Stimulated activated CD8-positive, alpha-beta memory T cell treated with anti-CD3 and anti-CD28 coated beads, Interleukin-12 subunit alpha, Interleukin-12 subunit beta, amount 100 ng/mL, for 24 hours (primary cell): ENCODE data around the gene ISG20L2.

Source experiments
- DNase-seq: peaks from one replicate; pipeline ENCODE4 v3.0.0-alpha.2; 2020; ENCODE audit errors: extremely low read depth

ISG20L2 gene

DNA sequence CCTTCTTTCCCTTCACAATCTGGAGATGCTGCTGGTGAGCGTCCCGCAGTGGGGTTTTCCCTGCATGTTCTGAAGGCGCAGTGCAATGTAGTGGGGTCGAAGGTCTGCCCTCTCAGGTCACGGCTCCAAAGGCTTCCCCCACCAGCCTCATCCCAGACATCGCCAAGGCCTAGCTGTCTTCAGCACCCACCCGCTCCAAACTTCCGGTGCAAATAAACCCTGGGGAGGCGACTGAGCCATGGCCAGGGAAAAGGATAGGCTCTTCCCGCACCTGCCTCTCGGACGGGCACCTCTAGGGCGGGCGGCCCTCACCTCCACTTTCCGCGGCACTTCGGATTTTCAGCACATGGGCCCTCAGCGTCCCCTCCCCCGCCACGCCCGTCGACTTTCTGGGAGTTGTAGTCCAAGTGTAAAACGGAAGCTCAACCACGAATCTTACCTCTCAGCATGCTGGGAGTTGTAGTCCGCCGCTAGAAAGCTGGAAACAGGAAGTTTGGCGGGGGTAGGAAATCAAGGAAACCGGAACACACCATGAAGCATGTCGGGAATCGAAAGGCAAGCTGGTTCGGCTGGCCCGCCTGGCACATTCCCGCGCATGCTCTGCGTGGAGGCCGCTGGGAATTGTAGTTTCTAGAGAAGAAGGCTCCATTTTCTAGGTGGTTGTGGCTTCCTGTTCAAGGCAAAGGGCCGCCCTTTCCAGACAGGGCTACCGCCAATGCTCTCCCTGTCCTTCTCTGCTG, 12.3 kb upstream of the ISG20L2 start, which contains the start of gene MRPL24:
Gene MRPL24, minus strand, starts transcription at position 348 of the 740 bp plus-strand sequence. CDS start 2,384 bp downstream, outside the sequence.
- peak; percentile 84 for DNase-seq

DNA sequence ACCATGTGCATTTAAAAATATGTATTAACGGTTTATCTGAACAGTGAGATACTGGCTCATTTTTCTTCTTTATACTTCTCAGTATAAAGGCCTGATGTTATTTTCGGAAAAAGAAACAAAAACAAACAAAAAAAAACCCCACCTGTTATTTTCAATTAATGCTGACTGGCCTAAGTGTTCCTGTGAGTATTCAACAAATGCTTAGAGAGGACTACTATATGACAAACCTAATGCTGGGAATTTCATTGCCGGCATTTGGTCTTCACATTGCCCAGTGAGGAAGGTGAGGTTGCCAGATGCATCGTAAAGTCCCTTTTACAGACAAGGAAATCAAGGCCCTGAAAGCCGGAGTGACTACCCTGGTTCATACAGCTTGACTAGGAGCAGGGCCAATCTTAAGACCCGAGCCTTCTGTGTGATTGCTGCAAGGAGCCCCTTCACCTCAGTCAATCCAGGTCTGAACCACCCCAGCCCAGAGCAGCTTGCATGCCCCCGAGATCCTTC, 11.7 kb upstream of the ISG20L2 start:
- no peak for DNase-seq

GRCh38 chr1:156738916-156739315, 10.3 kb upstream of the ISG20L2 start:
- DNase-seq: no peak

- DNase-seq: no peak
Measured at GRCh38 chr1:156738407-156738806, 9.8 kb upstream of the ISG20L2 start.

DNA sequence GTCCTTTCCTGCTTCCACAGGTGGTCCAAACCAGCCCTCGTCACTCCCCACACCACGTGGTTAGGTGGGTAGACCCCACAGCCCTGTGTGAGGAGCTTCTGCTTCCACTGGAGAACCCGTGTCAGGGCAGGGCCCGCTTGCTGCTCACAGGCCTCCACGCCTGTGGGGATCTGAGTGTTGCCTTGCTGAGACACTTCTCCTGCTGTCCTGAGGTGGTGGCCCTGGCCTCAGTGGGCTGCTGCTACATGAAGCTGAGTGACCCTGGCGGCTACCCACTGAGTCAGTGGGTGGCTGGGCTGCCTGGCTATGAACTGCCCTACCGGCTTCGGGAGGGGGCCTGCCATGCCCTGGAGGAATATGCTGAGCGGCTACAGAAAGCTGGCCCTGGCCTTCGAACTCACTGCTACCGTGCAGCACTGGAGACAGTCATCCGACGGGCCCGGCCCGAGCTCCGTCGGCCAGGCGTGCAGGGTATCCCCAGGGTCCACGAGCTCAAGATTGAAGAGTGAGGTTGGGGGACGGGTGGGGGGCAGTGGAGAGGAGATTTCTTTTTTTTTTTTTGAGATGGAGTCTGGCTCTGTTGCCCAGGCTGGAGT, 5.5 kb upstream of the ISG20L2 start:
- no peak for DNase-seq

- peak; percentile 59 for DNase-seq
Measured at GRCh38 chr1:156727926-156728598, 504 bp downstream of the ISG20L2 start, which contains the start of gene METTL25B. Gene METTL25B (plus strand): TSS chr1:156728469. CDS start chr1:156729105, 636 bp downstream.

DNA sequence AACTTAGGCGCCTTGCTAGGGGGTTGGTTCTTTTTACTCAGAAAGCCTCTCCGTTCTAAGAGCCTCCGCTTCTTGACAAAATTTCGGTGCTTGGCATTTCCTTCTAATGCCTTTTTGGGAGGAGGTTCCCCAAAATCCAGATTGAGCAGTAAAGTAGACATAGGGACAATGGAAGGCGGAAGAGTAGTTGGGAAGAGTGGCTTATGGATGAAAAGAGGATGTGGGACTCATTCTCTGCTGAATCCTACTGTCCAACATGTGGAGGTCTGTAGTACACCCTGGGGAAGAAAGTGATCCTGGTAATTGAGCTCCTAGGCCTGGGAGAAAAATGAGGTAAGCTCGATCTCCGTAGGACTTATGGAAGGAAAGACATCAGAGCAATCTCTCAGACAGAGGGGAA, 1.1 kb downstream of the ISG20L2 start:
- DNase-seq: no peak

DNA sequence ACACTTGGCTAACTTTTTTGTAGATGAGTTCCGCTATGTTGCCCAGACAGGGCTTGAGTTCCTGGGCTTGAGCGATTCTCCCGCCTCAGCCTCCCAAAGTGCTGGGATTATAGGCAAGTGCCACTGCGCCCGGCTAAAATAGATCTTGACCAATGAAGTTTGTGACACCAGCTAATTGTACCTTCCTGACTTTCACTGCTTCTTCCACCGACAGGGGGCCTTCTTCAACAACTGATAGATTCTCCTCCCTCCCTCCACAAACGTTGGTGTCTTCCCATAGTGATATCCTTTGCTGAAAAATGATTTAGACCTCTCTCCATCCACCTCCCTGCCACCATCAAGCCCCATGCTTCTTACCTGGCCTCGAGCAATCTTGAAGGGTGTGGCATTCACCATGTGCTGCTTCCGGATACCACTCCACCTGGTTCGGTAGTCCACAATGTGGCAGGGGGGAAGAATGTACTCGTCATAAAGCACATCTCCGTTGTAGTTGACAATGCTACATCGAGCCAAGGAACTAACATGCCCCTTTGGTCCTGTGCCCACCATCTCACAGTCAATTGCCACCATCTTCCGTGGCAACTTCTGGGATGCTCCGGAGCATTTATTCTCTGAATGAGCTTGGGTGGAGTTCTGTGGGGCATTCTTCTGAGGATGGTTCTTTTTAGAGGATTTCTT, 1.9 kb downstream of the ISG20L2 start:
- no peak for DNase-seq

DNA sequence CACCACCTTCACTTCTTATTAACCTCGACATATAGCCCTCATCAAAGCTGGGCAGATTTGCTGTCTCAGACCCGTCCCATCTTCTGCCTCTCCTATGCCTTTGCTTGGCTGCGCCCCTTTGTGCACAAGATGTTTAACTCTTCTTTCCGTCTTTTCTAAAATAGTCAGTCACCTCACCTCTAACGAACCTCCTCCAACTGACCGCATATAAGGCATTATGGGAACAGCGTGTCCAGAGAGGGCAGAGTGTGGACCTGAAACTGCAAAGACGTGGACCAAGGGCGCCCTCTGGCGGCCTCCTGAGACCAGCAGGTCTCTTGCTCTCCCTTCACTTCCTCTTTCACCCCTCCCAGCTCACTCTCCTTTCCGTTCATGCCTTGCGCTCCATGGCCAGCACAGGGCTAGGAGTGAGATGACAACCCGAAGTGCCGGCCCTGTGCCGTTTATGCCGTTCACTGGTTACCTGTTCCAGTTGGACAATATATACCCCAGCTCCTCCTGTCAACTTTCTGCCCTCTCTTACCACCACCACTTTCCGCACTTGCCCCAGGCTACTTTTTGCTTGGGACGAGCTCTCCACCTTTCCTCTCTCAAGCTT, 2.8 kb downstream of the ISG20L2 start:
- DNase-seq: no peak

DNA sequence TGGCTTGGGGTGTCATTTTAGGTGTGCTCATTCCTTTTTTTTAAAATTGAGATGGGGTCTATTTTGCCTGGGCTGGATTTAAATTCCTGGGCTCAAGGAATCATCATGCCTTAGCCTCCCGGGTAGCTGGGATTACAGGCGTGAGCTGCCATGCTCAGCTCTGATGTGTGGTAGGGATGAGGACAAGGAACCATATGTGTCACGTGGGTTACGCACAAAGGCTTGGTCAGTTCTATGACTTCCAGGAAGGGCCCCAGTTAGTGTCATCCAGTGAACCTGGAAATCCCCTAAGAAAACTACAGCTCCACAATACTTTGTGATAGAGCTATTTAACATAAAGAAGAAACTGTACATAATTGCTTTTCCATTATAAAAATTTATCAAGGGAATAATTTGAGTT, 7.0 kb downstream of the ISG20L2 start:
- DNase-seq: no peak

- no peak for DNase-seq
Measured at GRCh38 chr1:156721131-156721530, 7.4 kb downstream of the ISG20L2 start.

GRCh38 chr1:156717351-156717750, 11.2 kb downstream of the ISG20L2 start:
- no peak for DNase-seq

- DNase-seq: no peak
Measured at GRCh38 chr1:156714830-156715229, 13.7 kb downstream of the ISG20L2 start.

DNA sequence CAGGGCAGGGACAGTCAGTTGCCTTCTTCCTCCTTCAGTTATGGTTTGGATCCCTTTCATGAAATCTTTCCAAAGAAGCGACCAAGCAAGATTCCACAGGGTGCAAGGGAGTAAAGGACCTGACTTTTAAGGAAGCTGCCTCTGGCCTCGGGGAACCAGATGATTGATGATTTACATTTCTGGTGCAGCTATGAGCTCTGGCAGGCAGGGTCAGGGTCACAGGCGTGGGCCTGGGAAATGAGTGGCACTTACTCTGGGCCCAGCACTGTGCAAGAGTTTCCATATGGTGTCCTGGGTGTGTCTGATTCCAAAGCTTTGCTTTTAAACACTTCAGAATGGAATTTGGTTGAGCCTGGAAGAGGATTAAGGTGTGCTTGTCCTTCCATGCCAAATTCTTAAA, 15.9 kb downstream of the ISG20L2 start:
- no peak for DNase-seq

GRCh38 chr1:156711011-156711817, 17.4 kb downstream of the ISG20L2 start:
- no peak for DNase-seq

GRCh38 chr1:156709757-156710489, 18.6 kb downstream of the ISG20L2 start:
- DNase-seq: no peak

- DNase-seq: no peak
Measured at GRCh38 chr1:156709031-156709430, 19.5 kb downstream of the ISG20L2 start.

GRCh38 chr1:156708218-156708661, 20.3 kb downstream of the ISG20L2 start:
- no peak for DNase-seq

GRCh38 chr1:156707417-156708217, 20.9 kb downstream of the ISG20L2 start:
- DNase-seq: no peak
